Skeletal muscle cell (primary cell): ENCODE results near the gene PTGES3L.
A peak's percentile ranks its signal among the peaks of the same experiment; 100 is the strongest.

Source experiments
- DNase-seq: peaks from one replicate; pipeline ENCODE4 v3.0.0-alpha.2; 2010; ENCODE audit warnings: low read depth
- H3K4me3 ChIP-seq: 2 replicates; pipeline ENCODE4 v1.5.1; 2011; ENCODE audit warnings: low read depth, mild to moderate bottlenecking, control low read depth, low read length, moderate library complexity

PTGES3L gene

DNA sequence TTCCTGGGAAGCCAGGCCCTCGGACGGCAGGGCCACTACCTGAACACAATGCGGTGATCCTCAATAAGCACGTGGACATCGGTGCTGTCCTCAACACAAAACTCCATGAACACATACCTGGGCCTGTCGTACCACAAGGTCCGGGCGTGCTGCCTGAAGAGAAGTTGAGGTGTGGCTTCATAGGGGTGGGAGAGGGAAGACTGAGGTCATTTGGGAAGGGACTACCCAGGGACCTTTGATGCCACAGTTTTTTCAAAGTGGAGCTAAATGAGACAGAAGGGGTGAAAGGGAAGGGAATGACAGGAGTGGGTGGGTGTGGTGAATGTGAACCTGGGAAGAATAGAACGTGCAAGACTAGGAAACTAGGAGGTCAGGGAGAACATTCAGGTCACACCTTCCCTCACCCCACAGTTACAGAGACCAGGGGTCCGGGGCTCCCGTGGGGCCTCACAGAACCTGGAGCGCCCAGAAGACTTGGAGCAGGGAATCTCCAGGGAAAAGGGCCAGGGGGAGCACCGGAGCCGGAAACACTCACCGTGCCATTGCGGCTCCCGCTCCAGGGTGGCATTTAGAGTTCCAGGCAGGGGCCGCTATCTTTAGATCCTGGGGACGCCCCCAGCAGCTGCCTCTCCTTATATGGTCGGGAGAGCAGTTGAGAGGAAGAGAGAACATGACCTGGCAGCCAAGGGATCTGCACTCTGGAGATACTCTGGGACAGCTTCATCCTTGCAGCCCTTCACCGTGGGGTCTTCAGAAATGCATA is at the start of gene PTGES3L:
TSS of gene PTGES3L (minus strand) at position 570 of the 763 bp plus-strand sequence. CDS start at position 543, 27 bp downstream.
- DNase-seq: no peak
- H3K4me3 ChIP-seq: peak within 1 kb of the TSS; percentile 85

DNA sequence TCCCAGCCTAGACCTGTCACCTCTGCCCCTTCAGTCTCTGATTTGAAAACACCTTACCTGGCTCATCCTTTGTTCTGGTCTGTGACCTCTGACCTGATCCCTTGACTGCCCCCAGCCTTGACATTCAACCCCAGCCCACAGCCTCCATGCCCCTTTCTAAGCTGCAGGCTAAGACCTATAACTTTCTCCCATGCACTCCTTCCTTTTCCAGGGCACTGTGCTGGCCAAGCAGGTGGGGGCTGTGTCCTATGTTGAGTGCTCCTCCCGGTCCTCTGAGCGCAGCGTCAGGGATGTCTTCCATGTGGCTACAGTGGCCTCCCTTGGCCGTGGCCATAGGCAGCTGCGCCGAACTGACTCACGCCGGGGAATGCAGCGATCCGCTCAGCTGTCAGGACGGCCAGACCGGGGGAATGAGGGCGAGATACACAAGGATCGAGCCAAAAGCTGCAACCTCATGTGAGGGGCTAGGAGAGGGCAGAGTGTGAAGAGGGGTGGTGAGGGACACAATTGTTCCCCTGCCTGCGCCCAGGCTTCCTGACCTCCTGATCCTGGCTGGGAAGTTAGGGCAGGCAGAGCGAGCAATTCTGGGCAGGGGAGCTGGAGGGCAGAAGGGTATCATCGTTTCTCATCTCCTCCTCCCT is 48.5 kb upstream of the PTGES3L start:
- no peak for DNase-seq

DNA sequence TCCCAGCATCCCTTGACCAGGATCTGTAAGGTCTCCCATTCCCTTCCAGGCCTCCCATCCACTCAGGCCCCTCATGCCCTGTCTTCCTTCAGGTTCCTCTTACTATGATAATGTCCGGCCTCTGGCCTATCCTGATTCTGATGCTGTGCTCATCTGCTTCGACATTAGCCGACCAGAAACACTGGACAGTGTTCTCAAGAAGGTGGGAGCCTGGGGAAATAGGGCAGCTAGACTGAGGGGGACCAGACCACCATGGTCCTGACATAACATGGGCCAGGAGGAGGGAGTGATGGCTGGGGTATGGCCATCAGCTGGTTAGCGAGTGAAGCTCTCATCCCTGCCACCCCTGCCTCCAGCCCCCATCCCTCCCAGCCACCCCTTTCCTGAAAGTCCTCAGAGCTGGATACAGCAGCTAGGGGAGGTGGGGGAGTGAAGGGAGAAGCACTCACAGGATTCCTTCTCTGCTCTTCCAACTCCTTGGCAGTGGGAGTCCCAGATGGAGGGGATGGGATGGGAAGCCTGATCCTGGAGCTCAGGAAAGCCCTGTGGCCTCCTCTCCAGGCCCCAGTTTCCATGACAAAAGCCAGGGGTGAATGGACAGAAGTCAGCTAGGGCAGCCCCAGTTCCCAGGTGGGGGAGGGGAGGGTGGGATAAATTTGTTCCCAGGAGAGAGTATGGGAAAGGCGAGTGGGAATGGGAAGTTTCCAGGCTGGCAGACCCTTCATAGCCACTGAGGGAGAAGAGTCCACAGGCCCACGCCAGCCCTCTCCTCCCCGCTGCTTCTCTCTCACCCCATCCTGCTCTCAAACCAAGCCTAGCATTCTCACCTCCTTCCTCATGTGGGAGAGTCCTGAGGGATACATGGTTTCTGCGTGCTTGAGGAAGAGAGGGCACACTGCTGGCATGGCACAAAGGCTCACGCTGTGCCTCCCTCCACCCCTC is 47.5 kb upstream of the PTGES3L start:
- no peak for DNase-seq
- no peak overlapping the region for H3K4me3 ChIP-seq

More for the DNA sequence above, 48.5 kb upstream of the PTGES3L start:
- no peak overlapping the region for H3K4me3 ChIP-seq

DNA sequence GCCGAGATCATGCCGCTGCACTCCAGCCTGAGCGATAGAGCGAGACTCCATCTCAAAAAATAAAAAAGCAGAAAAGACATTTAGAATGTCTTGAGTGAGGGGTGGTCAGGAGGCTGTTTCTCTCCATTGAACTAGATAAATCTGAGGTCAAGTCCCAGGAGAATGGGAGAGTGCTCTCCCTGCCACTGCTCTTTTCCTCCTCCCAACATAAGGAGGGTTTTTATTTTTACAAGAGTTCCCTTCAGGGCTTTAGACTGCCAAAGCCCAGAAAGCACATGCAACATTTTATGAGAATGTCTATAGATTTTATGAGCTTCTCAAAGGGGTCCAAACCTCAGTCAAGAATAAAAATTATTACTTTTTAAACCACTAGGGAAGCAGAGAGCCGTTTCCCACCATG is 46.7 kb upstream of the PTGES3L start:
- H3K4me3 ChIP-seq: no peak overlapping the region
- DNase-seq: no peak

DNA sequence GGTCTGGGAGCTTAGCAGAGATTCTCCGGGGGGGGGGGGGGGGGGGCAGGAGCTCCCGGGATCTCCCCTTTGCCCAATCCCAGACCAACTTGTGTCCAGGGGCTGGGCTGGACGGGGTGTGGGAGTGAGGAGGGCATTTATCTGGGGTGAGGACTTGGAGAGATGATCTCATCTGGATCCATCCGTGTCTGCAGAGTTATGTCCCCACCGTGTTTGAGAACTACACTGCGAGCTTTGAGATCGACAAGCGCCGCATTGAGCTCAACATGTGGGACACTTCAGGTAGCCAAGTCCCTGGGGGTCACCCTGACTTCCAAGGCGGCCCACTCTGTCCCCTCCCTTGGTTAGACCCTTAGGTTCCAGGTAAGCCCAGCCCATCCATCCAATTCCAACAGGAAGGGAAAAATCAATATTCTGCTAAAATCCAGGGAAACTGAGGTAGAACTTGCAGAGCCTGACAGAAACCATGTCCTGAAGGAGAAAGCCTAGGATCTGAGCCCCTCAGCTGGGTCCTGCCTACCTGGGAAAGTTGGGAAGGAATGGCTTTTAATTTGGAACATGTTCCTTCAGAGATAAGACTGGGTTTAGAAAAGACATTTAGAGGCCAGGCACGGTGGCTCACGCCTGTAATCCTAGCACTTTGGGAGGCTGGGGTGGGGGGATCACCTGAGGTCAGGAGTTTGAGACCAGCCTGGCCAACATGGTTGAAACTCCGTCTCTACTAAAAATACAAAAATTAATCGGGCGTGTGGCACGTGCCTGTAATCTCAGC is 46.1 kb upstream of the PTGES3L start:
- DNase-seq: no peak
- no peak overlapping the region for H3K4me3 ChIP-seq

DNA sequence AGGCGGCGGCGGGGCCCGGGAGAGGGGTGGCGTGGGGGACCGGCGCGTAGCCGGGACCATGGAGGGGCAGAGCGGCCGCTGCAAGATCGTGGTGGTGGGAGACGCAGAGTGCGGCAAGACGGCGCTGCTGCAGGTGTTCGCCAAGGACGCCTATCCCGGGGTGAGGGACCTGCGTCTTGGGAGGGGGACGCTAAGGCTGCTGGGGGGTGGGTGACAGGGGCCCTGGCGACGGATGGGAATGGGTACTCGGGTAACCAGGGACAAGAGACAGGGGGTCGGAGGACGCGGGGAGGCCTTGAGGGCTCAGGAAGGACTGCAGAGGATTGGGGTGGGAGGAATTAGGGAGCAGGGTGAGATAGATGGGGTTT is 45.4 kb upstream of the PTGES3L start:
- peak overlapping the region; percentile 41 for H3K4me3 ChIP-seq
- no peak for DNase-seq

DNA sequence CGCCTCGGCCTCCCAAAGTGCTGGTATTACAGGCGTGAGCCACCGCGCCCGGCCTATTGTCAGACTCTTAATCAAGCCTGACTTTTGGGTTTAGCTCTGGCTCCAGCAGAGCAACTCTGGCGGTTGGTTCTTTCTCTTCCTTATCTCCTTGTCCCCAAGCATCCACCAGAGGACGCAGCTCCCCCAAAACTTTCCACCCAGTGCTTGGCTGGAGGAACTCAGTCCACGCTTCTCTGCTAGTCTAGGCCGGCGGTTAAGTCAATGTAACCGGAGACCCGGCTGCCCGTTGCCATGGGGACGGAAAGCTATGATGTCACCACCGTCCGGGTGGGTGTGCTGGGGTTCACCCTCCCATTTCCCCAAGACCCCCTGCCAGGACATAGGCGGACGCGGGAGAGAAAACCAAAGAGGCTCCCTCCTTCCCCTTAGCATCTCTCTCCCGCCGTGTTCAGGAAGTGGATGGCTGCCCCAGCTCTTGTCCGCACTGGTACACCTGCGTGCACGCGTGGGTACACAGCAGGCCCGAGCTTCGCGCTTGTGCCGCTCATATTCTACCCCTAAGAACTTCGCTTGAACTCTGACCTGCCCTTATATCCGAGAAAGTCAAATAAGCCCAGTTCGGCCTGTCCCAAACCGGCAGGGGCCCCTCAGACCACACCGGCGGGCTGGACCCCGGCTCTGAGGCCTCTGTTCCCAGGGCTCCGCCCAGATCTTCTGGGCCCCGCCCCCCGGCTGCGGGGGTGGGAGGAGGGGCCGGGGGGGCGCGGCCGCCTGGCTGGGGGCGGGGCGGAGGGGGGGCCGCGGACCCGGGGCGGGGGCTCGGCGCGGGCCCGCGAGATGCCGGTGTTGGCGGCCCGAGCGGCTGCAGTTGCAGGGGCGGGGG is 44.8 kb upstream of the PTGES3L start, which contains the start of gene RND2:
TSS of gene RND2 (plus strand) at position 825 of the 883 bp plus-strand sequence. CDS start 117 bp downstream, outside the sequence.
- DNase-seq: peak; percentile 84
- H3K4me3 ChIP-seq: peak within 1 kb of the TSS; percentile 60

DNA sequence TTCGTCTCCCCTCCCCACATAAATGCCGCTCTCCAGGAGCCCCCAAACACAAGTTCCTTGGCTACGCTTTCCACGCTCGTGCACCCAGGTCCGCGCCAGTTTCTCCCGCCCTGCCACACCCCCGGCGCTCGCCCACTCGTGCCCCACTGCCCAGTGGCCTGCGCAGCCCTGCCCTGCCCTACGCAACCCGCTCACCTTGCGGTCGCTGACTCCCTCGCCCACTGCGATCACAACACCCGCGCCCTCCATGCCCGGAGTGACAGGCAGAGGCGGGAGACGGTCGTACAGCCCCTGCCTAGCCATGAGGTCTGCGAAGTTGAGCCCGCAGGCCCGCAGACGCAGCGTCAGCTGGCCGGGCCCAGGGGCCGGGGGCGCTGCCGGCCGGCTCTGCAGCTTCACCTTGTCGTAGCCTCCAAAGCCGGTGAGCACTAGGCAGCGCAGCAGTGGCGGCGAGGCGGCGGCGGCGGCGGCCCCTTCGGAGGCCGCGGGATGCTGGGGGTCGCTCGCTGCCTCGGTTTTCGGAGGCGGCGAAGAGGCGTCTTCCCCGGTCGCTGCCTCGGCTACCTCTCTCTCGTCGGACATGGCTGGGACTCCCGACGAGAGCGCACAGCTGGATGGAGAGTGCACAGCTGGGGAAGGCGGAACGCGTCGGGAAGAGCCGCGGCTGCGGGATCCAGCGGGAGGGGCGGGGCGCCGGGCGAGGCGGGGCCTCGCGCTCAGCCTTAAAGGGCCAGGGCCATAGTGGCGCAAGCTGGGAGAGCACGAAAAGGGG is 42.0 kb upstream of the PTGES3L start, which contains the start of gene VAT1:
TSS of gene VAT1 (minus strand) at position 645 of the 772 bp plus-strand sequence. CDS start at position 582, 63 bp downstream.
- peak; percentile 30 for DNase-seq
- H3K4me3 ChIP-seq: peak within 1 kb of the TSS; percentile 96

DNA sequence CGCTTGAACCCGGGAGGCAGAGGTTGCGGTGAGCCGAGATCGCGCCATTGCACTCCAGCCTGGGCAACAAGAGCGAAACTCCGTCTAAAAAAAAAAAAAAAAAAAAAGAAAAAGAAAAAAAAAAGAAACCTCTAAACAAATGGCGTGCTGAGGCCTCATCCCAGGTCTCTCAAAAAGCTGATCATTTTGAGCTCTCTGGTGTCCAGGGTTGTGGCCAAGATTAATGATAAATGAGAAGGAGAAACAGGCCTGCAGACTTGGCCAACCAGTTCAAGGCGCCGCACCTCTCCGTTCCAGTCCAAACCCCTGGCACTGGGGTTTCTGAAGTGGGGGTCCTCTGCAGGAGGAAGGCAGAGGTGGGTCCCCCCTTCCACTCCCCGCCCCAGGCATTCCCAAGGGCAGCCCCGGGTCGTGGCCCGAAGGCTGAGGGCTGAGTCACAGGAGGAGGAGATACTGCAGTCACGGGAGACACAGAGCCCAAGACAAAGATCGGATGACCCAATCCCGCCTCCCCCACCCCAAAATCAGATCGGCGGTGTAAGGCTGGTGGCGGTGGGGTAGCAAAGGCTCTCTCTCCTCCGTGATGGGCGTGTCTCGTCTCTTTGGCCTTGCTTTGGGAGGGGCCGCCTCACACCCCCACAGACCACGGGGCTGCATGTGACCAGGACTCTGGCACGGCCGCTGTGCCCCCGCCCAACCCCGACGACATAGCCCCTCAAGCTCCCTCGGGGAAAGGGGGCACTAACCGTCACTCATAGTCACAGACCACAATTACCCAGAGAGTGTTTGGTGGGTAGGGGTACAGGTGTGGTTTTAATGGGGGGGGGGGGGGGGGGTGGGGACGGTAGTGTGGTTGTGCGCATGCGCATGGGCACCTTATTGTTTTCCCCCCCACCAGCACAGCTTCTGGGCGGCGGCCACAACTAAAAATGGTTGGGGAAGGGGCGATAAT is 41.2 kb upstream of the PTGES3L start:
- H3K4me3 ChIP-seq: peak overlapping the region; percentile 96
- no peak for DNase-seq

DNA sequence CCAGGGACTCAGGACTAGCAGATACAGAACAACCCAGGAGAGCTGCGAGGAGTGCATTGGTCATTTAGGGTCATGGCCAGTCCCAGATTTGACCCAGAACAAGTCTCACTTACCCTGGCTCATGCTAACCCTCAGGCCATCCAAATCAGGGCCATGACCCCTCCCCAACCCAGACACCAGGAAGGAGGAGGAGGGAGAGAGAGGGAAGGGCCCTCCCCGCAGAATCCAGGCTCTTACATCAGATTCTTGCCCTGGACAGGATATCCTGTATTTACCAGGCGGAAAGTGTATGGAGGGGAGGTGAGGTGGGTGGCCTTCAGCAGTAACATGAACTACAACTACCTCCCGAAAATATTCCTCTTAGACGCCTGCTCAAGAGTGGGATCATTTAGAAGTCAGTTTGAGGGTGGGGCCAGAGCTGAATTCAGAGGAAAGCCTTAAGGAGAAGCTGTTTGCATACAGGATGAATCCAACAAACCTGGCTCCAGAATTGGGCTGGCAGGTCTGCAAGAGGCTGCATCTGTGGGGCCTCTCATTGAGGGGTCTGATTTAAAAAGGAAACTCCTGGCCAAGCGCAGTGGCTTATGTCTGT is 40.2 kb upstream of the PTGES3L start:
- H3K4me3 ChIP-seq: peak overlapping the region; percentile 21
- no peak for DNase-seq

DNA sequence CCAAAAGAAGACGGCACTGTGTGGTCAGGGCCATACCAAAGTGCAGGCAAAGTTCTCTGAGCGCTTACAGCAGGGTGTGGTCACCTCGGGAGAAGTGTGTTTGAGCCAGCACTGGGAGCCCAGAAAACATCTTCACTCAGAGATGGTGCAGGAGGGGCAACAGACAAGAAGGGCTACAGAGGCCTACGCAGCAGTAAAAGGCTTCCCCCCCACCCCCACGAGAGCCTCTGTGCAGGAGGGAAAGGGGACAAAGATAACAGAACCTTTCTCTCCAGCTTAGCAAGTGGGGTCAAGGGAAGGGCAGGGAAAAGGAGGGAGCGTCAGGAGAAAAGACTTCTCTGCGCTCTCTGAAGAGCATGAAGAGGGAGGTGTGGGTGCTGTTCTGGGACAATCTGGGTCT is 39.5 kb upstream of the PTGES3L start:
- no peak for DNase-seq
- no peak overlapping the region for H3K4me3 ChIP-seq

DNA sequence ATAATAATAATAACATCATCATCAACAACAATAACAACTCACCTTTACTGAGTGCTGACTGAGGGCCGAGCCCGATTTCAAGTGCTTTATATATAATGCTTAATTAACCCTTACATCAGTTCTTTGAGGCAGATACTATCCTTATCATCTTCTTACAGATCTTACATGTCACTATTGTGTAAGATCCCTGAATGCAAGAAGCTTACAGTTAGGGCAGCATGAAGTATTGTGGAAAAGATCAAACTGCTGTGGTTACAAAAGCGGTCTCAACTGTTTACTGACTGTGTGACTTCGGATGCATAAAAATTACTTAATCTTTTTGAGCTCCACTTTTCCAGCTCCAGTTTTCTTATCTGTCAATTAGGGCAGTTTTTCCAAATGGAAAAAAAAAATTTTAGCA is 39.1 kb upstream of the PTGES3L start:
- H3K4me3 ChIP-seq: no peak overlapping the region
- no peak for DNase-seq

DNA sequence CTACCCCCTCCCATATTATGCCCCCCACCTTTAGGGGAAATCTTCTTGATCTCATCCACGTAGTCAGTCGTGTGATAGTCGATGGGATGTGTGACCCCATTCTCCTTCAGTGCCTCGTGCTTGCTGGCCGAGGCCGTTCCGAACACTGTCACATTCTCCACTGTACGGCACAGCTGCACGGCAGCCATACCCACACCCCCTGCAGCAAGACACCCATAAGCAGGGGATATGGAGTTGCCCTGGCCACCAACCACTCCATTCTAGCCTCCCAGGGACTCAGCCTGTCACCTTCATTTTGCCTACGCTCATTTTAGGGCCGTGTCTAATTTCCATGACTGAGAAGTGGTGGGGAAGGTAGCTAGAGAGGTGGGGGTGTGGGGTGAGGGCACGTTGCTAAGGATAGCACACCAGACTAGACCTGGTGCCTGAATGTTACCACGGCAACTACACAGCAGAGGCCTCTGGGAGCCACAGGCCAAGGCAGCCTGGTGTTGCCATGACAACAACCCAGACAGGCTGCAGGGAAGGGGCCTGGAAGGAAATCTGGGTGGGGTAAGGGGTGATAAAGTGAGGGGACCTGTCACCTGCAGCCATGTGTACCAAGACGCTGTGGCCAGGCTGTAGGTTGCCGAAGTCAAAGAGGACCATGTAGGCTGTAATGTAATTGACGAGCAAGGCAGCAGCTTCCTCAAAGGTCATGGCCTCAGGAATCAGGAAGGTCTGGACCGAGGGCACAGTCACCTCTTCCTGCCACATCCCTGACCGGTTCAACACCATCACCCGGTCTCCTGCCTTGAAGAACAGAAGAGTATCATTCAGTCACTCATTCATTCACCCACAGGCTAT is 38.4 kb upstream of the PTGES3L start:
- DNase-seq: no peak

DNA sequence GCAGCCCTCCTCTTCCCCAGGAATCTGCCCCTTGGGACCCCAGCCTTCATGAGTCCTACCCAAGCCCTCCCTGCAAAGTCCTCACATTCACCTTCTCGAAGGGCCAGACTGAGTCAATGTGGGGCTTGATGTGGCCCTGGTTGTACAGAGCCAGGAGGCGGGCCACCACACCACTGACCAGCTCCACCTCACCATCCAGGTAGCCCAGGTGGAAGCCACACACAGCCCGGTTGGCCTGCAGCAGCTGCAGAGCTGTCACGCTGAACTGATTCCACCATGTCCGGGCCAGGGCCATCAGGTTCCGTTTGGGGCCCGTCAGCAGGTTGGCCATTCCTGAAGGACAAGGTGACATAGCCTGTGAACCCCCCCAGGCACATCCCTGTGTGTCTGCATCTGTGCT is 36.3 kb upstream of the PTGES3L start:
- no peak overlapping the region for H3K4me3 ChIP-seq
- no peak for DNase-seq

More for the DNA sequence above, 38.4 kb upstream of the PTGES3L start:
- H3K4me3 ChIP-seq: no peak overlapping the region

DNA sequence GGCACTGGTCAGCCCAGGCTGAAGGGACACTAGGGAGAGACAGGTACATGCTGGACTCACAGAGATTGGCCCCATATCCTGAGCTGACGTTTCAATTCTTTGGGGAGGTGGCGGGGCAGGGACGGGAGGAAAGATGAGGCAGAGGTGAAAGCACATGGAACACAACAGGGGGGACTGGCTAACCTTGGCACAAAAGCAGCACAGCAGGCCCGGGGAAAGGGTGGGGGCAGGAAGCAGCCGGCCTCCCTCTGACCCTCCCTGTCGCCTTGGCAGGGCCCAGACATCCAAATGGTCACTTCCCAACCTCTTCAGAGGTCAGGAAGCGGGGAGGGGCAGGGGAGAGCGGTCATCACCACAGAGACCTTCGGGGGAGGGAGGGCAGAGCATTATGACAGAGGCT is 35.7 kb upstream of the PTGES3L start:
- H3K4me3 ChIP-seq: no peak overlapping the region
- no peak for DNase-seq
